LNCaP clone FGC (cell line): Measurements from ENCODE around the gene PIK3R3.

Source experiments
- DNase-seq: peaks from one replicate; pipeline ENCODE4 v3.0.0-alpha.2; 2011; ENCODE audit warnings: low read depth
- H3K4me3 ChIP-seq: 2 replicates; pipeline ENCODE4 v1.5.1; 2011; ENCODE audit warnings: mild to moderate bottlenecking, low read depth, low read length, control low read depth
- CTCF ChIP-seq: IDR thresholded peaks from 2 replicates; pipeline ENCODE4 v1.5.1; 2012; ENCODE audit warnings: mild to moderate bottlenecking; ENCODE audit not compliant: control insufficient read depth, insufficient read depth; ENCODE audit errors: extremely low read depth

Gene PIK3R3

GRCh38 chr1:46081206-46081605, 51.2 kb downstream of the PIK3R3 start:
- no peak for DNase-seq
- no peak overlapping the region for H3K4me3 ChIP-seq
- no peak for TF ChIP-seq CTCF

GRCh38 chr1:46080257-46080656, 52.2 kb downstream of the PIK3R3 start:
- DNase-seq, result no peak
- no peak for TF ChIP-seq CTCF
- H3K4me3 ChIP-seq, result no peak overlapping the region

GRCh38 chr1:46077644-46078043, 54.8 kb downstream of the PIK3R3 start:
- DNase-seq, result no peak
- no peak for TF ChIP-seq CTCF
- no peak overlapping the region for H3K4me3 ChIP-seq

GRCh38 chr1:46076343-46076742, 56.1 kb downstream of the PIK3R3 start:
- TF ChIP-seq CTCF, result no peak

GRCh38 chr1:46072975-46073374, 59.5 kb downstream of the PIK3R3 start:
- DNase-seq, result no peak
- no peak for TF ChIP-seq CTCF

More at GRCh38 chr1:46076343-46076742, 56.1 kb downstream of the PIK3R3 start:
- no peak for DNase-seq
- H3K4me3 ChIP-seq, result no peak overlapping the region

GRCh38 chr1:46070164-46070814, 62.1 kb downstream of the PIK3R3 start:
- no peak for DNase-seq
- TF ChIP-seq CTCF, result no peak
- H3K4me3 ChIP-seq, result no peak overlapping the region

More at GRCh38 chr1:46072975-46073374, 59.5 kb downstream of the PIK3R3 start:
- no peak overlapping the region for H3K4me3 ChIP-seq

- no peak for TF ChIP-seq CTCF
- no peak overlapping the region for H3K4me3 ChIP-seq
- DNase-seq, result no peak
Observed at GRCh38 chr1:46068525-46068924, 63.9 kb downstream of the PIK3R3 start.
